Endothelial cell of umbilical vein (primary cell): Measurements from ENCODE around the gene SLC24A3. TPM values are rescaled to one million over a fixed set of nuclear protein-coding genes. Genes with fewer than 3 reads are reported as not detected.

Source experiments
- BruUV-seq: library from RNA; stranded (reverse); fragments of 400-500 nt; replicated peaks from 2 replicates; lab custom pipeline; 2021; lab: Mats Ljungman, UMichigan
- CTCF ChIA-PET: fragments of 300-600, 350-600 bp; sonication (Branson Sonifier 250); formaldehyde crosslinking; loops from one replicate; lab custom pipeline; 2021; ENCODE audit warnings: antibody characterized with exemption, inconsistent platforms; lab: Charles Lee
- POLR2A ChIA-PET: fragments of 300-600, 350-600 bp; sonication (Branson Sonifier 250); formaldehyde crosslinking; loops from one replicate; lab custom pipeline; 2021; ENCODE audit warnings: antibody characterized with exemption, inconsistent platforms; lab: Charles Lee
- DNase-seq: peaks from one replicate; pipeline ENCODE4 v3.0.0-alpha.2; 2011; ENCODE audit warnings: low read depth, low spot score
- FAIRE-seq: peaks from 2 replicates; lab custom pipeline; 2011; peaks lifted over from hg19 to GRCh38; lab: Jason Lieb, UNC
- H2AFZ ChIP-seq: 2 replicates; pipeline ENCODE4 v1.6.0; 2012; ENCODE audit warnings: low read depth, low read length, control low read depth, inconsistent platforms
- H3K27ac ChIP-seq: 2 replicates; pipeline ENCODE4 v1.5.1; 2011; ENCODE audit warnings: low read depth, mild to moderate bottlenecking, control low read depth, low read length, moderate library complexity; ENCODE audit not compliant: insufficient read depth
- H3K27me3 ChIP-seq, 2 experiments: 2 replicates each; pipeline versions ENCODE4 v1.6.0 to v1.6.1; 2011; ENCODE audit warnings: low read length in 2 of 2, mixed read lengths in 1 of 2; ENCODE audit not compliant: control insufficient read depth in 2 of 2, insufficient read depth in 2 of 2
- H3K36me3 ChIP-seq, 2 experiments: 2 replicates in 1 of 2; 3 replicates in 1 of 2; pipeline ENCODE4 v1.5.1; 2011; ENCODE audit warnings: low read length in 2 of 2, mild to moderate bottlenecking in 1 of 2, moderate library complexity in 1 of 2; ENCODE audit not compliant: control insufficient read depth in 2 of 2, insufficient read depth in 2 of 2; ENCODE audit errors: extremely low read depth in 1 of 2
- H3K4me1 ChIP-seq: 3 replicates; pipeline ENCODE4 v1.5.1; 2011; ENCODE audit warnings: mild to moderate bottlenecking, low read length; ENCODE audit not compliant: control insufficient read depth, insufficient read depth; ENCODE audit errors: extremely low read depth
- H3K4me2 ChIP-seq: 2 replicates; pipeline ENCODE4 v1.6.1; 2011; ENCODE audit warnings: low read length, control low read depth, mixed read lengths; ENCODE audit not compliant: insufficient read depth
- H3K4me3 ChIP-seq, 3 experiments: fragments of 200-600 bp in 1 of 3; sonication (generic), shearing (Covaris generic) in 1 of 3; replicated peaks in 1 of 3; 2 replicates each; pipeline ENCODE4 v1.5.1; 2011 to 2016; ENCODE audit warnings: control low read depth in 3 of 3, low read length in 3 of 3, mild to moderate bottlenecking in 2 of 3, inconsistent platforms in 1 of 3, low read depth in 1 of 3, moderate library complexity in 1 of 3; ENCODE audit not compliant: insufficient read depth in 1 of 3
- H3K79me2 ChIP-seq: 2 replicates; pipeline ENCODE4 v1.6.0; 2012; ENCODE audit warnings: low read length, inconsistent platforms; ENCODE audit not compliant: control insufficient read depth, insufficient read depth
- H3K9ac ChIP-seq: replicated peaks from 2 replicates; pipeline ENCODE3; 2011; ENCODE audit warnings: low read length, control low read depth; ENCODE audit not compliant: insufficient read depth; ENCODE audit errors: extremely low read depth
- H3K9me1 ChIP-seq: replicated peaks from 3 replicates; pipeline ENCODE4 v1.6.0; 2011; ENCODE audit warnings: mild to moderate bottlenecking, low read length; ENCODE audit not compliant: control insufficient read depth, insufficient read depth; ENCODE audit errors: extremely low read depth
- H3K9me3 ChIP-seq: replicated peaks from 2 replicates; pipeline ENCODE4 v1.5.1; 2012; ENCODE audit warnings: low read length, inconsistent platforms; ENCODE audit not compliant: control insufficient read depth, insufficient read depth
- H4K20me1 ChIP-seq: replicated peaks from 2 replicates; pipeline ENCODE3; 2011; ENCODE audit warnings: mild to moderate bottlenecking, low read length; ENCODE audit not compliant: control insufficient read depth, insufficient read depth; ENCODE audit errors: extremely low read depth
- EZH2 ChIP-seq: IDR thresholded peaks from 2 replicates; pipeline ENCODE4 v1.6.1; 2012; ENCODE audit warnings: borderline replicate concordance, low read depth, mild to moderate bottlenecking, moderate library complexity, low read length, inconsistent platforms; ENCODE audit not compliant: severe bottlenecking
- FOS ChIP-seq: IDR thresholded peaks from 2 replicates; pipeline ENCODE4 v1.6.1; 2011; ENCODE audit warnings: mild to moderate bottlenecking, low read length, moderate library complexity, borderline replicate concordance; ENCODE audit not compliant: insufficient read depth
- GATA2 ChIP-seq: IDR thresholded peaks from 2 replicates; pipeline ENCODE4 v1.7.0; 2011; ENCODE audit warnings: low read depth, mild to moderate bottlenecking, moderate library complexity, mixed read lengths, low read length; ENCODE audit not compliant: insufficient read length, insufficient read depth
- JUN ChIP-seq: IDR thresholded peaks from 2 replicates; pipeline ENCODE4 v1.6.1; 2011; ENCODE audit warnings: borderline replicate concordance, low read depth; ENCODE audit not compliant: insufficient read length, insufficient read depth
- MAX ChIP-seq: IDR thresholded peaks from 2 replicates; pipeline ENCODE4 v1.6.1; 2011; ENCODE audit not compliant: insufficient read depth, insufficient read length
- MYC ChIP-seq: IDR thresholded peaks from one replicate; pipeline ENCODE4 v1.6.1; 2011; ENCODE audit warnings: mild to moderate bottlenecking, low read depth, low read length
- POLR2A ChIP-seq: IDR thresholded peaks from 2 replicates; pipeline ENCODE4 v1.6.1; 2012; ENCODE audit warnings: low read depth, mild to moderate bottlenecking, control low read depth, low read length
- POLR2AphosphoS5 ChIP-seq: IDR thresholded peaks from 2 replicates; pipeline ENCODE4 v1.6.1; 2012; ENCODE audit warnings: low read depth, mild to moderate bottlenecking, control low read depth, low read length, moderate library complexity; ENCODE audit not compliant: insufficient read depth
- dilution Hi-C: fragments of 300-500 bp; cut with MboI; formaldehyde crosslinking; loops from one replicate; pipeline ENCODE4 v1.15.0; 2019; ENCODE audit warnings: low sequenced_read_pairs; ENCODE audit not compliant: extremely low pct_ligation_motif_present
- intact Hi-C: fragments of 100-400 bp; cut with micrococcal nuclease; formaldehyde crosslinking; loops from one replicate; pipeline ENCODE4 v1.10.0; 2022
- polyA plus RNA-seq, 4 experiments: library from polyadenylated mRNA; depleted of rRNA in 3 of 4; stranded (reverse) in 3 of 4; unstranded in 1 of 4; fragments of >200 nt; gene quantifications; 2 replicates each; pipeline versions ENCODE4 v1.2.1 to v1.2.3, GENCODE V29; 2011 to 2012; ENCODE audit warnings: missing spikeins in 1 of 4
- total RNA-seq: library from RNA; stranded (reverse); gene quantifications from 2 replicates; pipeline ENCODE4 v1.2.3, GENCODE V29; 2021
- TF ChIP-seq, protein P1 (sequence below), 2 donors: IDR thresholded peaks; 1 replicate in 1 of 2; 2 replicates in 1 of 2; pipeline ENCODE4 v1.5.1; 2011; ENCODE audit warnings: low read length in 2 of 2, mild to moderate bottlenecking in 2 of 2, moderate library complexity in 2 of 2, control low read depth in 1 of 2, inconsistent platforms in 1 of 2, low read depth in 1 of 2; ENCODE audit not compliant: insufficient read depth in 1 of 2; ENCODE audit errors: extremely low read depth in 1 of 2

SLC24A3 gene
- total and polyA plus RNA-seq, 2 donors (not counting 3 experiments of a cell fraction or from before 2014, with no cell fraction given) = not detected

DNA sequence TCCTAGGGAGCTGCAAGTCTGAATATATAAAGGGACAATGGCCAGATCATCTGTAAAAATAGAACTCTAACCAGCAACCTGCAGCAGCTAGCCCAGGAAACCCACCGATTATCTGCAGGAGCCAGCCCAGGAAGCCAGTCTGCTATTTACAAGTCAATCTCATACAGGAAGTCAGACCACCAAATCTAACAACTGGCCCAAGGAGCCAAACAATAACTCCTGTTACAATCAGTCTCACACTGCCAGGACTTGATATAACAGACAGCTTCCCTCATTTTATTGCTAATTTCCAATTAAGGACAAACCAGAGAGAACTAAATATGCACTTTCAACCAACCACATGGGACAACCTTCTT is 531.2 kb downstream of the SLC24A3 start:
- DNase-seq (no peak), FAIRE-seq (no peak)
- H3K79me2 ChIP-seq = no peaks in the 10 kb centered on the region
- H3K4me2 ChIP-seq = no peak overlapping the region
- no peaks in the 10 kb centered on the region for H3K9me1 ChIP-seq
- H3K27ac ChIP-seq = no peak overlapping the region
- no peak overlapping the region for H3K9ac ChIP-seq
- intact Hi-C loops (no loop called here), dilution Hi-C loops (no loop called here)
- H3K4me3 ChIP-seq = no peak overlapping the region
- H3K36me3 ChIP-seq = no peaks in the 10 kb centered on the region
- ChIA-PET CTCF (no interaction called here), POLR2A (no interaction called here)
- H4K20me1 ChIP-seq = no peaks in the 10 kb centered on the region
- H3K9me3 ChIP-seq = no peaks in the 10 kb centered on the region
- TF ChIP-seq POLR2A (no peak), POLR2AphosphoS5 (no peak), FOS (no peak), EZH2 (no peak), MAX (no peak), MYC (no peak), GATA2 (no peak), JUN (no peak)
- TF ChIP-seq, protein P1, sequence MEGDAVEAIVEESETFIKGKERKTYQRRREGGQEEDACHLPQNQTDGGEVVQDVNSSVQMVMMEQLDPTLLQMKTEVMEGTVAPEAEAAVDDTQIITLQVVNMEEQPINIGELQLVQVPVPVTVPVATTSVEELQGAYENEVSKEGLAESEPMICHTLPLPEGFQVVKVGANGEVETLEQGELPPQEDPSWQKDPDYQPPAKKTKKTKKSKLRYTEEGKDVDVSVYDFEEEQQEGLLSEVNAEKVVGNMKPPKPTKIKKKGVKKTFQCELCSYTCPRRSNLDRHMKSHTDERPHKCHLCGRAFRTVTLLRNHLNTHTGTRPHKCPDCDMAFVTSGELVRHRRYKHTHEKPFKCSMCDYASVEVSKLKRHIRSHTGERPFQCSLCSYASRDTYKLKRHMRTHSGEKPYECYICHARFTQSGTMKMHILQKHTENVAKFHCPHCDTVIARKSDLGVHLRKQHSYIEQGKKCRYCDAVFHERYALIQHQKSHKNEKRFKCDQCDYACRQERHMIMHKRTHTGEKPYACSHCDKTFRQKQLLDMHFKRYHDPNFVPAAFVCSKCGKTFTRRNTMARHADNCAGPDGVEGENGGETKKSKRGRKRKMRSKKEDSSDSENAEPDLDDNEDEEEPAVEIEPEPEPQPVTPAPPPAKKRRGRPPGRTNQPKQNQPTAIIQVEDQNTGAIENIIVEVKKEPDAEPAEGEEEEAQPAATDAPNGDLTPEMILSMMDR (IDR thresholded peaks at IDR 0.05; ENCODE audit: extremely low read depth in 1 of 2, insufficient read depth in 1 of 2, low read depth in 1 of 2, low read length in 2 of 2) = no peak
- no peaks in the 10 kb centered on the region for H3K4me1 ChIP-seq
- H2AFZ ChIP-seq = no peak overlapping the region
- BruUV-seq = no TSS peak
- peaks cover 8 to 18% of the 10 kb centered on the region in 2 experiments for H3K27me3 ChIP-seq
